H9 (cell line): ENCODE measurements around the gene CCL13. TPM values are rescaled to one million over a fixed set of nuclear protein-coding genes. Genes with fewer than 3 reads are reported as not detected.

Experiments used
- DNase-seq: peaks from one replicate; pipeline ENCODE4 v3.0.0-alpha.2; 2017
- H2AFZ ChIP-seq: one replicate; pipeline ENCODE4 v1.6.1; 2013; ENCODE audit warnings: mild to moderate bottlenecking, low read length, control low read depth, moderate library complexity
- H2AK5ac ChIP-seq: 2 replicates; pipeline ENCODE4 v1.6.1; 2013; ENCODE audit warnings: low read length, control low read depth, mixed read lengths; ENCODE audit not compliant: insufficient read length
- H2BK120ac ChIP-seq: one replicate; pipeline ENCODE4 v1.6.1; 2013; ENCODE audit warnings: low read depth, mild to moderate bottlenecking, low read length, control low read depth, inconsistent platforms; ENCODE audit not compliant: poor library complexity, severe bottlenecking
- H2BK12ac ChIP-seq: 2 replicates; pipeline ENCODE4 v1.6.1; 2013; ENCODE audit warnings: low read length, control low read depth, mixed read lengths, low read depth; ENCODE audit not compliant: insufficient read length
- H2BK15ac ChIP-seq: 2 replicates; pipeline ENCODE4 v1.6.1; 2013; ENCODE audit warnings: low read depth, low read length, control low read depth
- H2BK20ac ChIP-seq: one replicate; pipeline ENCODE4 v1.6.1; 2013; ENCODE audit warnings: low read depth, mild to moderate bottlenecking, low read length, control low read depth, inconsistent platforms; ENCODE audit not compliant: poor library complexity, severe bottlenecking
- H2BK5ac ChIP-seq: 2 replicates; pipeline ENCODE4 v1.6.1; 2013; ENCODE audit warnings: low read length, control low read depth, mixed read lengths; ENCODE audit not compliant: insufficient read length
- H3K14ac ChIP-seq: 2 replicates; pipeline ENCODE4 v1.6.1; 2013; ENCODE audit warnings: low read length, control low read depth; ENCODE audit not compliant: insufficient read depth
- H3K18ac ChIP-seq: 2 replicates; pipeline ENCODE4 v1.6.1; 2013; ENCODE audit warnings: low read depth, mild to moderate bottlenecking, mixed read lengths, low read length, control low read depth; ENCODE audit not compliant: insufficient read length
- H3K23ac ChIP-seq: 2 replicates; pipeline ENCODE4 v1.6.1; 2013; ENCODE audit warnings: low read length, control low read depth, mixed read lengths, low read depth; ENCODE audit not compliant: insufficient read length
- H3K23me2 ChIP-seq: 2 replicates; pipeline ENCODE4 v1.6.1; 2013; ENCODE audit warnings: low read depth, mild to moderate bottlenecking, mixed read lengths, low read length, control low read depth; ENCODE audit not compliant: insufficient read length, poor library complexity, severe bottlenecking
- H3K27ac ChIP-seq: 2 replicates; pipeline ENCODE4 v1.5.1; 2013; ENCODE audit warnings: low read length, control low read depth, mixed read lengths, low read depth; ENCODE audit not compliant: insufficient read length
- H3K27me3 ChIP-seq: 2 replicates; pipeline ENCODE4 v1.6.1; 2013; ENCODE audit warnings: low read length, control low read depth, inconsistent platforms; ENCODE audit not compliant: insufficient read depth
- H3K4ac ChIP-seq: 2 replicates; pipeline ENCODE4 v1.6.1; 2013; ENCODE audit warnings: low read depth, mild to moderate bottlenecking, control low read depth, inconsistent platforms, low read length, moderate library complexity
- H3K4me1 ChIP-seq: 2 replicates; pipeline ENCODE4 v1.6.1; 2013; ENCODE audit warnings: low read length, control low read depth, inconsistent platforms; ENCODE audit not compliant: insufficient read depth
- H3K4me2 ChIP-seq: 2 replicates; pipeline ENCODE4 v1.6.1; 2013; ENCODE audit warnings: low read length, control low read depth, mixed read lengths; ENCODE audit not compliant: insufficient read length, insufficient read depth
- H3K56ac ChIP-seq: 2 replicates; pipeline ENCODE4 v1.6.1; 2013; ENCODE audit warnings: low read depth, mild to moderate bottlenecking, mixed read lengths, low read length, control low read depth; ENCODE audit not compliant: insufficient read length
- H3K79me1 ChIP-seq: 2 replicates; pipeline ENCODE4 v1.6.1; 2013; ENCODE audit warnings: low read depth, mild to moderate bottlenecking, moderate library complexity, low read length, control low read depth, inconsistent platforms; ENCODE audit not compliant: insufficient read depth, poor library complexity, severe bottlenecking
- H3K79me2 ChIP-seq: 2 replicates; pipeline ENCODE4 v1.6.1; 2013; ENCODE audit warnings: low read length, control low read depth, inconsistent platforms; ENCODE audit not compliant: insufficient read depth
- H3K9ac ChIP-seq: 2 replicates; pipeline ENCODE4 v1.6.1; 2013; ENCODE audit warnings: low read length, control low read depth, mixed read lengths; ENCODE audit not compliant: insufficient read length; ENCODE audit errors: extremely low read depth
- H3K9me3 ChIP-seq: one replicate; pipeline ENCODE4 v1.6.1; 2013; ENCODE audit warnings: low read depth, low read length, inconsistent platforms; ENCODE audit not compliant: control insufficient read depth
- H3T11ph ChIP-seq: one replicate; pipeline ENCODE4 v1.6.1; 2013; ENCODE audit warnings: mild to moderate bottlenecking, low read length, control low read depth, inconsistent platforms
- H4K20me1 ChIP-seq: one replicate; pipeline ENCODE4 v1.6.1; 2013; ENCODE audit not compliant: control insufficient read depth, insufficient read length, insufficient read depth
- H4K5ac ChIP-seq: 2 replicates; pipeline ENCODE4 v1.6.1; 2013; ENCODE audit warnings: low read depth, mild to moderate bottlenecking, mixed read lengths, low read length, control low read depth; ENCODE audit not compliant: insufficient read length
- H4K8ac ChIP-seq: replicated peaks from 2 replicates; pipeline ENCODE4 v1.6.1; 2013; ENCODE audit warnings: low read length, control low read depth, mixed read lengths, low read depth; ENCODE audit not compliant: insufficient read length
- H4K91ac ChIP-seq: 2 replicates; pipeline ENCODE4 v1.6.1; 2013; ENCODE audit warnings: low read depth, mild to moderate bottlenecking, moderate library complexity, mixed read lengths, low read length, control low read depth; ENCODE audit not compliant: insufficient read length
- H3K27ac Mint-ChIP-seq, 3 experiments: 2 replicates in 2 of 3; 3 replicates in 1 of 3; pipeline ENCODE4 v1.8.0; 2020 to 2021; ENCODE audit warnings: mixed read lengths in 3 of 3, mild to moderate bottlenecking in 1 of 3, moderate library complexity in 1 of 3
- H3K27me3 Mint-ChIP-seq: 2 replicates; pipeline ENCODE4 v1.8.0; 2021; ENCODE audit warnings: low read depth, mild to moderate bottlenecking, moderate library complexity, mixed read lengths
- H3K36me3 Mint-ChIP-seq, 3 experiments: 2 replicates in 2 of 3; 3 replicates in 1 of 3; pipeline ENCODE4 v1.8.0; 2020 to 2021; ENCODE audit warnings: low read depth in 3 of 3, mixed read lengths in 3 of 3; ENCODE audit not compliant: insufficient read depth in 1 of 3
- H3K4me1 Mint-ChIP-seq, 2 experiments: 2 replicates each; pipeline ENCODE4 v1.8.0; 2020; ENCODE audit warnings: mixed read lengths in 2 of 2
- H3K4me3 Mint-ChIP-seq, 2 experiments: 2 replicates in 1 of 2; 3 replicates in 1 of 2; pipeline ENCODE4 v1.8.0; 2020 to 2021; ENCODE audit warnings: mild to moderate bottlenecking in 2 of 2, mixed read lengths in 2 of 2, moderate library complexity in 1 of 2
- H3K9me3 Mint-ChIP-seq, 2 experiments: 2 replicates in 1 of 2; 3 replicates in 1 of 2; pipeline ENCODE4 v1.8.0; 2020; ENCODE audit warnings: mild to moderate bottlenecking in 2 of 2, mixed read lengths in 2 of 2, moderate library complexity in 1 of 2
- WGBS: extraction: QIAGEN DNeasy Blood & Tissue Kit; methylation state at CpG from one replicate; pipeline ENCODE4 v1.1.7; 2013; ENCODE audit warnings: missing lambda C conversion rate, low lambda C conversion rate, mixed read lengths; ENCODE audit not compliant: insufficient read length; ENCODE audit errors: extremely low coverage; 5-methylcytosine and 5-hydroxymethylcytosine counted together
- total RNA-seq: library from RNA; stranded (reverse); gene quantifications from 2 replicates; pipeline ENCODE4 v1.2.1, GENCODE V29; 2021
- TF ChIP-seq, protein P1 (sequence below): fragments of 200-600 bp; sonication (generic); conservative IDR thresholded peaks from 3 replicates; pipeline ENCODE4 v1.8.0; 2021; ENCODE audit warnings: antibody characterized with exemption, mild to moderate bottlenecking

Gene CCL13
- total RNA-seq, 1 experiment from 2014 or later = not detected

GRCh38 chr17:34383216-34383615 is 26.9 kb downstream of the CCL13 start:
- H3K4ac ChIP-seq = no peak overlapping the region
- H4K91ac ChIP-seq = no peak overlapping the region
- no peak overlapping the region for H4K5ac ChIP-seq
- no peak overlapping the region for H3T11ph ChIP-seq
- no peak overlapping the region for H4K8ac ChIP-seq
- no peak overlapping the region for H2BK12ac ChIP-seq
- Mint-ChIP-seq H3K4me3 (no peak overlapping the region), H3K4me1 (peaks cover 9 to 16% of the 10 kb centered on the region in 2 experiments; a peak in 3 of 4 replicates), H3K27ac (no peak overlapping the region), H3K36me3 (no peaks in the 10 kb centered on the region), H3K9me3 (no peaks in the 10 kb centered on the region), H3K27me3 (peaks cover 4% of the 10 kb centered on the region)
- H3K4me2 ChIP-seq = no peak overlapping the region
- H4K20me1 ChIP-seq = no peaks in the 10 kb centered on the region
- no peak overlapping the region for H2AFZ ChIP-seq
- no peak overlapping the region for H3K18ac ChIP-seq
- H3K9ac ChIP-seq = no peak overlapping the region
- H3K27ac ChIP-seq = no peak overlapping the region
- no peak overlapping the region for H2AK5ac ChIP-seq
- H2BK120ac ChIP-seq = no peak overlapping the region
- H2BK5ac ChIP-seq = no peak overlapping the region
- no peak overlapping the region for H2BK20ac ChIP-seq
- no peak overlapping the region for H2BK15ac ChIP-seq
- no peaks in the 10 kb centered on the region for H3K27me3 ChIP-seq
- H3K56ac ChIP-seq = no peak overlapping the region
- no peaks in the 10 kb centered on the region for H3K79me1 ChIP-seq
- H3K79me2 ChIP-seq = no peaks in the 10 kb centered on the region
- TF ChIP-seq, protein P1, sequence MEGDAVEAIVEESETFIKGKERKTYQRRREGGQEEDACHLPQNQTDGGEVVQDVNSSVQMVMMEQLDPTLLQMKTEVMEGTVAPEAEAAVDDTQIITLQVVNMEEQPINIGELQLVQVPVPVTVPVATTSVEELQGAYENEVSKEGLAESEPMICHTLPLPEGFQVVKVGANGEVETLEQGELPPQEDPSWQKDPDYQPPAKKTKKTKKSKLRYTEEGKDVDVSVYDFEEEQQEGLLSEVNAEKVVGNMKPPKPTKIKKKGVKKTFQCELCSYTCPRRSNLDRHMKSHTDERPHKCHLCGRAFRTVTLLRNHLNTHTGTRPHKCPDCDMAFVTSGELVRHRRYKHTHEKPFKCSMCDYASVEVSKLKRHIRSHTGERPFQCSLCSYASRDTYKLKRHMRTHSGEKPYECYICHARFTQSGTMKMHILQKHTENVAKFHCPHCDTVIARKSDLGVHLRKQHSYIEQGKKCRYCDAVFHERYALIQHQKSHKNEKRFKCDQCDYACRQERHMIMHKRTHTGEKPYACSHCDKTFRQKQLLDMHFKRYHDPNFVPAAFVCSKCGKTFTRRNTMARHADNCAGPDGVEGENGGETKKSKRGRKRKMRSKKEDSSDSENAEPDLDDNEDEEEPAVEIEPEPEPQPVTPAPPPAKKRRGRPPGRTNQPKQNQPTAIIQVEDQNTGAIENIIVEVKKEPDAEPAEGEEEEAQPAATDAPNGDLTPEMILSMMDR = no peak
- no peaks in the 10 kb centered on the region for H3K23me2 ChIP-seq
- WGBS = no CpG with 5 or more reads among the region's 3 CpGs
- H3K9me3 ChIP-seq = no peaks in the 10 kb centered on the region
- DNase-seq = peak; percentile 15
- H3K14ac ChIP-seq = no peak overlapping the region
- no peaks in the 10 kb centered on the region for H3K4me1 ChIP-seq
- no peak overlapping the region for H3K23ac ChIP-seq
